ENCODE results near the gene PLOD1. TPM values are rescaled to one million over a fixed set of nuclear protein-coding genes. Genes with fewer than 3 reads are reported as not detected.

PLOD1 gene
- total RNA-seq, 1 donor from 2014 or later = 79.9 TPM

- no peaks in the 10 kb centered on the region for H3K27me3 ChIP-seq
- DNase-seq (ENCODE audit: low spot score in 2 of 2) = no peak
- H3K4me3 ChIP-seq = peak overlapping the region; percentile 69 to 81
- no peak for TF ChIP-seq CTCF (IDR thresholded peaks at IDR 0.05)
- H3K36me3 ChIP-seq = peaks cover 15 to 17% of the 10 kb centered on the region in 2 donors
- peak overlapping the region in 1 of 2 donors; percentile 37 for H3K27ac ChIP-seq
- no peaks in the 10 kb centered on the region for H3K9me3 ChIP-seq
- H3K4me1 ChIP-seq = peaks cover 21 to 44% of the 10 kb centered on the region in 2 donors
- intact Hi-C loops (cut with DNase I) = loop anchor here (1.0 kb wide), 2 partner anchors 18 to 93 kb away; partner anchors contain the start of gene MIIP
Observed at GRCh38 chr1:11925938-11926292, 8.6 kb upstream of the PLOD1 start.

- H3K4me3 ChIP-seq = no peak overlapping the region
- H3K27me3 ChIP-seq = no peaks in the 10 kb centered on the region
- H3K36me3 ChIP-seq = peaks cover 0 to 4% of the 10 kb centered on the region in 2 donors
- H3K4me1 ChIP-seq = peaks cover 18 to 36% of the 10 kb centered on the region in 2 donors
- no peak for TF ChIP-seq CTCF (IDR thresholded peaks at IDR 0.05)
- intact Hi-C loops (cut with DNase I) = no loop called here
- H3K9me3 ChIP-seq = no peaks in the 10 kb centered on the region
- H3K27ac ChIP-seq = no peak overlapping the region
- no peak for DNase-seq (ENCODE audit: low spot score in 2 of 2)
Observed at GRCh38 chr1:11927866-11928592, 6.5 kb upstream of the PLOD1 start.

GRCh38 chr1:11929849-11930248, 4.7 kb upstream of the PLOD1 start:
- peak overlapping the region; percentile 23 to 56 for H3K27ac ChIP-seq
- no peak for TF ChIP-seq CTCF (IDR thresholded peaks at IDR 0.05)
- no peaks in the 10 kb centered on the region for H3K9me3 ChIP-seq
- DNase-seq (ENCODE audit: low spot score in 2 of 2) = peak in 1 of 2 donors; percentile 84
- peak overlapping the region in 1 of 2 donors; percentile 35 for H3K4me3 ChIP-seq
- no peaks in the 10 kb centered on the region for H3K27me3 ChIP-seq
- intact Hi-C loops (cut with DNase I) = no loop called here
- peaks cover 3 to 22% of the 10 kb centered on the region in 2 donors for H3K4me1 ChIP-seq
- no peaks in the 10 kb centered on the region for H3K36me3 ChIP-seq

GRCh38 chr1:11930571-11931445, 3.7 kb upstream of the PLOD1 start:
- peaks cover 0 to 24% of the 10 kb centered on the region in 2 donors for H3K4me1 ChIP-seq
- H3K4me3 ChIP-seq = no peak overlapping the region
- no peak for TF ChIP-seq CTCF (IDR thresholded peaks at IDR 0.05)
- H3K9me3 ChIP-seq = no peaks in the 10 kb centered on the region
- H3K27ac ChIP-seq = peak overlapping the region; percentile 17 to 56
- H3K27me3 ChIP-seq = no peaks in the 10 kb centered on the region
- no peak for DNase-seq (ENCODE audit: low spot score in 2 of 2)
- intact Hi-C loops (cut with DNase I) = no loop called here
- H3K36me3 ChIP-seq = no peaks in the 10 kb centered on the region

- H3K4me1 ChIP-seq = peaks cover 0 to 24% of the 10 kb centered on the region in 2 donors
Observed at GRCh38 chr1:11931845-11932244, 2.7 kb upstream of the PLOD1 start.

More at GRCh38 chr1:11931845-11932244, 2.7 kb upstream of the PLOD1 start:
- H3K36me3 ChIP-seq = no peaks in the 10 kb centered on the region
- intact Hi-C loops (cut with DNase I) = no loop called here
- H3K4me3 ChIP-seq = no peak overlapping the region
- no peaks in the 10 kb centered on the region for H3K9me3 ChIP-seq
- no peak for TF ChIP-seq CTCF (IDR thresholded peaks at IDR 0.05)
- no peak for DNase-seq (ENCODE audit: low spot score in 2 of 2)
- no peak overlapping the region for H3K27ac ChIP-seq
- H3K27me3 ChIP-seq = no peaks in the 10 kb centered on the region

Data from ascending aorta (tissue), 2 donors.